GM18517 (cell line): ENCODE measurements around the gene PRKCB.
A peak's percentile ranks its signal among the peaks of the same experiment; 100 is the strongest.

Source experiments
- ATAC-seq: cut with Tn5 transposase; IDR thresholded peaks from one replicate; pipeline ENCODE4 v1.9.1; 2021; ENCODE audit warnings: mild to moderate bottlenecking, moderate library complexity; ENCODE audit not compliant: unreplicated experiment

Gene PRKCB

GRCh38 chr16:23863511-23864422 lies 28.0 kb downstream of the PRKCB start:
- ATAC-seq = peak; percentile 85

GRCh38 chr16:23865853-23866252 lies 30.1 kb downstream of the PRKCB start:
- ATAC-seq = no peak

GRCh38 chr16:23866621-23867020 lies 30.8 kb downstream of the PRKCB start:
- no peak for ATAC-seq

- ATAC-seq = no peak
These were observed 31.8 kb downstream of the PRKCB start for GRCh38 chr16:23867566-23867965.

GRCh38 chr16:23868136-23868535 lies 32.4 kb downstream of the PRKCB start:
- ATAC-seq = no peak

GRCh38 chr16:23869052-23869451 lies 33.3 kb downstream of the PRKCB start:
- ATAC-seq = no peak

GRCh38 chr16:23871924-23872323 lies 36.1 kb downstream of the PRKCB start:
- no peak for ATAC-seq

- no peak for ATAC-seq
These were observed 39.0 kb downstream of the PRKCB start for GRCh38 chr16:23874613-23875294.

- ATAC-seq = no peak
These were observed 40.6 kb downstream of the PRKCB start for GRCh38 chr16:23876256-23876896.

- no peak for ATAC-seq
These were observed 41.6 kb downstream of the PRKCB start for GRCh38 chr16:23877107-23878070.

- ATAC-seq = no peak
These were observed 44.1 kb downstream of the PRKCB start for GRCh38 chr16:23879735-23880373.

- no peak for ATAC-seq
These were observed 53.4 kb downstream of the PRKCB start for GRCh38 chr16:23889189-23889588.

GRCh38 chr16:23893986-23894385 lies 58.2 kb downstream of the PRKCB start:
- ATAC-seq = no peak

GRCh38 chr16:23895052-23895451 lies 59.3 kb downstream of the PRKCB start:
- ATAC-seq = no peak

GRCh38 chr16:23896832-23897821 lies 61.3 kb downstream of the PRKCB start:
- no peak for ATAC-seq

GRCh38 chr16:23898682-23899430 lies 63.1 kb downstream of the PRKCB start:
- ATAC-seq = no peak

- no peak for ATAC-seq
These were observed 64.1 kb downstream of the PRKCB start for GRCh38 chr16:23899869-23900268.
